Heart left ventricle (tissue), 16 donors: ENCODE measurements around the gene ATF4. TPM values are rescaled to one million over a fixed set of nuclear protein-coding genes. Genes with fewer than 3 reads are reported as not detected.

Source experiments
- ATAC-seq, 4 donors: fragments of 200-7000 bp; cut with Tn5 transposase; one replicate each; pipeline ENCODE4 v1.9.1; 2020 to 2022; ENCODE audit warnings: moderate library complexity in 4 of 4, mild to moderate bottlenecking in 3 of 4, moderate number of reproducible peaks in 1 of 4
- DNase-seq, 5 donors: peaks; one replicate each; pipeline ENCODE4 v3.0.0-alpha.2; 2020
- H3K27ac ChIP-seq, 12 donors: fragments of 200-600 bp; sonication (generic) in 4 of 12; one replicate each; pipeline versions ENCODE4 v1.5.0 to v1.8.0; 2016 to 2022; ENCODE audit warnings: mild to moderate bottlenecking in 2 of 12
- H3K27me3 ChIP-seq, 9 donors: fragments of 200-600 bp; sonication (generic) in 2 of 9; one replicate each; pipeline versions ENCODE4 v1.5.1 to v1.8.0; 2016 to 2022; ENCODE audit warnings: mild to moderate bottlenecking in 3 of 9
- H3K36me3 ChIP-seq, 9 donors: fragments of 200-600 bp; sonication (generic) in 2 of 9; one replicate each; pipeline versions ENCODE4 v1.5.0 to v1.8.0; 2018 to 2022; ENCODE audit warnings: mild to moderate bottlenecking in 2 of 9
- H3K4me1 ChIP-seq, 12 donors: fragments of 200-600 bp; sonication (generic) in 4 of 12; one replicate each; pipeline versions ENCODE4 v1.5.0 to v1.8.0; 2016 to 2022; ENCODE audit warnings: mild to moderate bottlenecking in 3 of 12
- H3K4me3 ChIP-seq, 12 donors: fragments of 200-600 bp; sonication (generic) in 4 of 12; one replicate each; pipeline versions ENCODE4 v1.5.0 to v1.8.0; 2017 to 2022; ENCODE audit warnings: mild to moderate bottlenecking in 9 of 12, moderate library complexity in 4 of 12
- H3K9me3 ChIP-seq, 12 donors: fragments of 200-600 bp; sonication (generic) in 4 of 12; one replicate each; pipeline versions ENCODE4 v1.5.0 to v1.8.0; 2016 to 2022; ENCODE audit warnings: mild to moderate bottlenecking in 1 of 12
- CTCF ChIP-seq, 12 donors: fragments of 200-600 bp; sonication (generic) in 4 of 12; IDR thresholded peaks; one replicate each; pipeline versions ENCODE4 v1.5.0 to v1.8.0; 2018 to 2022; ENCODE audit warnings: antibody characterized with exemption in 12 of 12, mild to moderate bottlenecking in 5 of 12
- POLR2A ChIP-seq, 2 donors: fragments of 450-650 bp; IDR thresholded peaks; one replicate each; pipeline ENCODE4 v1.6.1; 2017; ENCODE audit warnings: antibody characterized with exemption in 2 of 2, mild to moderate bottlenecking in 2 of 2, moderate library complexity in 2 of 2
- WGBS, 4 donors: extraction: QIAGEN DNeasy Blood & Tissue Kit in 2 of 4; methylation state at CpG; one replicate each; pipeline versions ENCODE4 v1.1.5 to v1.1.7; 2013 to 2018; 5-methylcytosine and 5-hydroxymethylcytosine counted together
- intact Hi-C, 10 donors: fragments of 100-400 bp; cut with DNase I; formaldehyde crosslinking; loops; one replicate each; pipeline versions ENCODE4 v1.11.1 to v1.14.2; 2022
- polyA plus RNA-seq, 2 donors: library from polyadenylated mRNA; stranded (reverse); fragments of 200-250 nt; gene quantifications; one replicate each; pipeline ENCODE4 v1.2.3, GENCODE V29; 2013
- total RNA-seq, 9 donors: library from RNA; depleted of rRNA in 2 of 9; stranded (reverse); fragments of >200 nt in 2 of 9; fragmentation: NEBNext Ultra II Directional in 3 of 9; extraction: Animal tissue kit (Norgen Biotek cat#: 25700) in 3 of 9; gene quantifications; one replicate each; pipeline versions ENCODE4 v1.1.0 to v1.2.4, GENCODE V29; 2016 to 2023
- donor health status: ischemic (EF 13 %, LVEDD 7.1; RV severe dilation, severe dysfunction).
- donor health status: healthy with polysubstance abuse.
- donor health status: DM: no; HTN: yes; CAD: no.
- donor health status: DM: no; HTN: no; CAD: no.
- donor health status: ischemic (EF 25% LVEDD 6.9; RV normal size, moderate dysfunction).
- donor health status: ischemic (EF 25% LVEDD 5.7; RV mildly dilated, moderate dysfunction).
- donor health status: healthy.
- donor health status: DM: yes; HTN: yes; CAD: no.
- donor health status: ischemic (EF 35%, LVEDD 5.7; RV mildly dilated, moderate dysfunction).
- donor health status: nonischemic (EF 11% LVEDD 7.7; RV severe dilation, severe dysfunction).
- donor health status: DM: yes; HTN: yes; CAD: no.
- donor health status: PGD.
- donor health status: ischemic (EF 29% LVEDD 5.4; RV normal size, mild dysfunction).
- donor health status: nonischemic (EF 23%, LVEDD 6.1; RV moderate dilation, normal function).

Gene ATF4
- total and polyA plus RNA-seq, 11 donors, result 117 to 458 (median 176) TPM

- 54 to 70% (median 65%) methylated on average over 4 of the region's 4 CpGs for WGBS, 4 donors
- Histone ChIP-seq H3K4me3 (no peak overlapping the region), H3K9me3 (no peaks in the 10 kb centered on the region), H3K4me1 (peaks cover 5 to 94% (median 77%) of the 10 kb centered on the region in 12 donors), H3K27ac (peak overlapping the region in 4 of 12 donors; percentile 3 to 97 (median 52)), H3K36me3 (peaks cover 9 to 75% (median 56%) of the 10 kb centered on the region in 9 donors), H3K27me3 (no peaks in the 10 kb centered on the region)
- ATAC-seq (no peak), DNase-seq (no peak)
- intact Hi-C loops, result loop anchor here (5.0 to 10.0 kb wide), 9 partner anchors 33 to 353 kb away; partner anchors contain the start of genes RPL3 (in 4 of the 10) and SYNGR1 (in 4 of the 10)
- no peak for TF ChIP-seq POLR2A (IDR thresholded peaks at IDR 0.05)
- TF ChIP-seq CTCF (IDR thresholded peaks at IDR 0.05), result no peak
Observed at GRCh38 chr22:39525658-39525975, 5.3 kb downstream of the ATF4 start.

GRCh38 chr22:39526736-39527171 is 6.4 kb downstream of the ATF4 start:
- Histone ChIP-seq H3K27ac (peak overlapping the region in 3 of 12 donors; percentile 14 to 97 (median 71)), H3K9me3 (no peaks in the 10 kb centered on the region), H3K4me3 (peak overlapping the region in 1 of 12 donors; percentile 3), H3K27me3 (no peaks in the 10 kb centered on the region), H3K36me3 (peaks cover 4 to 73% (median 48%) of the 10 kb centered on the region in 9 donors), H3K4me1 (peaks cover 7 to 100% (median 82%) of the 10 kb centered on the region in 12 donors)
- whole genome bisulfite sequencing, 4 donors, result 71 to 88% (median 77%) methylated on average over 3 to 4 of the region's 4 CpGs
- ATAC-seq, result no peak
- intact Hi-C loops, result loop anchor here (5.0 to 10.0 kb wide), 9 partner anchors 34 to 354 kb away; partner anchors contain the start of genes RPL3 (in 4 of the 10) and SYNGR1 (in 4 of the 10)
- TF ChIP-seq CTCF (IDR thresholded peaks at IDR 0.05) (no peak), POLR2A (IDR thresholded peaks at IDR 0.05) (no peak)
- DNase-seq, result peak in 1 of 5 donors; percentile 28

- ATAC-seq (no peak), DNase-seq (peak in 1 of 5 donors; percentile 25)
- WGBS, 4 donors, result 63 to 86% (median 70%) methylated on average over 6 of the region's 6 CpGs
- peaks cover 7 to 95% (median 77%) of the 10 kb centered on the region in 12 donors for H3K4me1 ChIP-seq
- H3K9me3 ChIP-seq, result no peaks in the 10 kb centered on the region
- H3K36me3 ChIP-seq, result peaks cover under 1 to 65% (median 41%) of the 10 kb centered on the region in 9 donors
- intact Hi-C loops, result loop anchor here (5.0 to 10.0 kb wide), 9 partner anchors 35 to 355 kb away; partner anchors contain the start of genes RPL3 (in 4 of the 10) and SYNGR1 (in 4 of the 10)
- TF ChIP-seq CTCF (IDR thresholded peaks at IDR 0.05), result no peak
- TF ChIP-seq POLR2A (IDR thresholded peaks at IDR 0.05), result no peak
- no peak overlapping the region for H3K4me3 ChIP-seq
- peak overlapping the region in 5 of 12 donors; percentile 11 to 76 (median 44) for H3K27ac ChIP-seq
- H3K27me3 ChIP-seq, result no peaks in the 10 kb centered on the region
Observed at GRCh38 chr22:39527481-39527961, 7.2 kb downstream of the ATF4 start.

- Histone ChIP-seq H3K4me3 (peak overlapping the region in 1 of 12 donors; percentile 41), H3K27me3 (no peaks in the 10 kb centered on the region), H3K27ac (peak overlapping the region in 5 of 12 donors; percentile 11 to 76 (median 44)), H3K4me1 (peaks cover 7 to 89% (median 71%) of the 10 kb centered on the region in 12 donors), H3K36me3 (peaks cover 0 to 58% (median 34%) of the 10 kb centered on the region in 9 donors), H3K9me3 (no peaks in the 10 kb centered on the region)
- DNase-seq, result peak in 1 of 5 donors; percentile 28
- TF ChIP-seq CTCF (IDR thresholded peaks at IDR 0.05) (no peak), POLR2A (IDR thresholded peaks at IDR 0.05) (no peak)
- WGBS, 4 donors, result 69 to 76% (median 71%) methylated on average over 9 to 12 of the region's 12 CpGs
- intact Hi-C loops, result loop anchor here (2.0 to 10.0 kb wide), 13 partner anchors 31 to 356 kb away; partner anchors contain the start of genes RPL3 (in 5 of the 10) and SYNGR1 (in 4 of the 10)
- no peak for ATAC-seq
Observed at GRCh38 chr22:39528080-39528661, 7.8 kb downstream of the ATF4 start.
